Left ventricle myocardium inferior (tissue), 1 donor: ENCODE results near the gene LRRC74A. TPM values are rescaled to one million over a fixed set of nuclear protein-coding genes. Genes with fewer than 3 reads are reported as not detected.
A peak's percentile ranks its signal among the peaks of the same experiment; 100 is the strongest.

ENCODE experiments used
- DNase-seq: peaks from one replicate; pipeline ENCODE4 v3.0.0-alpha.2; 2020
- H3K27ac ChIP-seq: fragments of 200-600 bp; replicated peaks from 2 replicates; pipeline ENCODE4 v1.8.0; 2021
- H3K27me3 ChIP-seq: fragments of 200-600 bp; 2 replicates; pipeline ENCODE4 v1.8.0; 2021; ENCODE audit warnings: low read depth
- H3K36me3 ChIP-seq: fragments of 200-600 bp; 2 replicates; pipeline ENCODE4 v1.8.0; 2021
- H3K4me1 ChIP-seq: fragments of 200-600 bp; 2 replicates; pipeline ENCODE4 v1.8.0; 2021
- H3K4me3 ChIP-seq: fragments of 200-600 bp; 2 replicates; pipeline ENCODE4 v1.8.0; 2021; ENCODE audit warnings: mild to moderate bottlenecking, moderate library complexity
- H3K9me3 ChIP-seq: fragments of 200-600 bp; replicated peaks from 2 replicates; pipeline ENCODE4 v1.8.0; 2021
- intact Hi-C: fragments of 100-400 bp; cut with micrococcal nuclease; formaldehyde crosslinking; loops from one replicate; pipeline ENCODE4 v1.11.0; 2022
- long read RNA-seq: library from polyadenylated mRNA; unstranded; transcript quantifications from one replicate; pipeline ENCODE4 v2.0.0, GENCODE V29; 2021
- total RNA-seq: library from RNA; stranded (reverse); fragmentation: NEBNext Ultra II Directional; extraction: Animal tissue kit (Norgen Biotek cat#: 25700); gene quantifications from one replicate; pipeline ENCODE4 v1.2.1, GENCODE V29; 2021
- TF ChIP-seq, protein P1 (sequence below): fragments of 200-600 bp; IDR thresholded peaks from 2 replicates; pipeline ENCODE4 v1.8.0; 2021; ENCODE audit warnings: antibody characterized with exemption, mild to moderate bottlenecking, borderline replicate concordance
- donor health status: DM: no; HTN: yes; CAD: no; lungs with severe emphysema.

LRRC74A gene
- not detected for total RNA-seq
- long read RNA-seq, result 0 reads

DNA sequence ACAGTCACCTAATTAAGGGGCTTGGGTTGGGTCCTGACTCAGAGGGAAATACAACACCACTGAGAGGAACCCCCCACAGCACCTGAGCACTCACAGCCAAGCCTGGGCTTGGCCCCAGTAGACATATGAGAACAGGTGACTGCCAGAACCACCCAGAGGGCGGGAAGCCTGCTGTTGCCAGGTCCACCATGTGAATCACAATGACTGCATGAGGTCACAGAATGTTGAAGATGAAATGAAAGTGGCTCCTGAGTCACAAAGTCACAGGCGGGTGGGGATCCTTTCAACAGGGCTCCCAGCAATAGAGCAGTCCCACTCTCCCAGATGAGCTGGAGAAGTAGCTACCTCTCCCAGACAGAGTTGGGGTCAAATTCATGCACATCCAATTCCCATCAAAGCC, at the start of gene LRRC74A:
Gene LRRC74A (plus strand): TSS at position 287 of the 400 bp plus-strand sequence. CDS start 290 bp downstream, outside the sequence.
- no peak for DNase-seq

DNA sequence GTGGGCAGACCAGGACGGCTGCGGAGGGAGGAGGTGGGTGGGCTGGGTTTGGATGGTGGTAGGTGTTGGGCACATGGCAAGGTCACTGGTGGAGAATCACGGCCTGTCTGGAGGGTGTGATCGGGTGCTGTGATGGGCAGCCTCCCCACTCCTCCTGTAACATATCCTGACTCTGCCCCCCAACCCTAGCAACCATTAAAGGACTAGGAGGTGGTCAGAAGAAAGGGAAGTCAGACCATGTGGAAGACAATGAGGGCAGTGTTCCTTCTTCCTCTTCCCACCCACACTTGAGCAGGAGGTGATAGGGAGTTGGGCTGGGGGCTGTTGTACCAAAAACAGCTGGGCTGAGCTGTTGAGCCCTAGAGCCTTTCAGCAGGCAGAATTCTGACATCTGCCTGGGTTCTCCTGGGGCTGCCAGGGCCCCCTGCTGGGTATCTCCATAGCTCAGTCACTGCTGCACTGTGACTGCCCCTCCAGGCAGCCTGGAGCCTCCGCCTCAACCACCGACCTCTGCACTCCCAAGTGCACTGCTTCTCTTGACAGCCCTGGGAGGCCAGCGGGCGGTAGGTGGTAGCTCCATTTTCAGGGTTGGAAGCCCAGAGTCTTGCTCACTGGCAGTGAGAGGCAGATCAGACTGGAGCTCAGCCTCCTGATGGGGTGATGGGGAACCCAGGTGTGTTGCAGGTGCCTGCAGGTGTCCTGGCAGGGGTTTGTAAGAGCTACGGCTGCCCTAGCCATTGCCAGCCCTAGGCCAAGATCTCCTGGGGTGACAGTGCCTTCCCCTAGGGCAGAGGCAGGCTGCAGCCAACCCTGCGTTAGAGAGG, 49.6 kb upstream of the LRRC74A start:
- TF ChIP-seq, protein P1, sequence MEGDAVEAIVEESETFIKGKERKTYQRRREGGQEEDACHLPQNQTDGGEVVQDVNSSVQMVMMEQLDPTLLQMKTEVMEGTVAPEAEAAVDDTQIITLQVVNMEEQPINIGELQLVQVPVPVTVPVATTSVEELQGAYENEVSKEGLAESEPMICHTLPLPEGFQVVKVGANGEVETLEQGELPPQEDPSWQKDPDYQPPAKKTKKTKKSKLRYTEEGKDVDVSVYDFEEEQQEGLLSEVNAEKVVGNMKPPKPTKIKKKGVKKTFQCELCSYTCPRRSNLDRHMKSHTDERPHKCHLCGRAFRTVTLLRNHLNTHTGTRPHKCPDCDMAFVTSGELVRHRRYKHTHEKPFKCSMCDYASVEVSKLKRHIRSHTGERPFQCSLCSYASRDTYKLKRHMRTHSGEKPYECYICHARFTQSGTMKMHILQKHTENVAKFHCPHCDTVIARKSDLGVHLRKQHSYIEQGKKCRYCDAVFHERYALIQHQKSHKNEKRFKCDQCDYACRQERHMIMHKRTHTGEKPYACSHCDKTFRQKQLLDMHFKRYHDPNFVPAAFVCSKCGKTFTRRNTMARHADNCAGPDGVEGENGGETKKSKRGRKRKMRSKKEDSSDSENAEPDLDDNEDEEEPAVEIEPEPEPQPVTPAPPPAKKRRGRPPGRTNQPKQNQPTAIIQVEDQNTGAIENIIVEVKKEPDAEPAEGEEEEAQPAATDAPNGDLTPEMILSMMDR, result no peak
- Histone ChIP-seq H3K36me3 (peaks cover 28% of the 10 kb centered on the region), H3K27me3 (no peaks in the 10 kb centered on the region), H3K4me1 (peaks cover 76% of the 10 kb centered on the region), H3K9me3 (no peaks in the 10 kb centered on the region), H3K27ac (peak overlapping the region; percentile 55), H3K4me3 (no peak overlapping the region)
- no peak for DNase-seq
- intact Hi-C loops, result no loop called here

More for the DNA sequence above, at the start of gene LRRC74A:
- Histone ChIP-seq H3K27me3 (no peaks in the 10 kb centered on the region), H3K4me1 (peaks cover 37% of the 10 kb centered on the region), H3K9me3 (no peaks in the 10 kb centered on the region), H3K27ac (no peak within 1 kb of the TSS), H3K36me3 (no peaks in the 10 kb centered on the region), H3K4me3 (no peak within 1 kb of the TSS)
- intact Hi-C loops, result no loop called here
- TF ChIP-seq, protein P1, result no peak

DNA sequence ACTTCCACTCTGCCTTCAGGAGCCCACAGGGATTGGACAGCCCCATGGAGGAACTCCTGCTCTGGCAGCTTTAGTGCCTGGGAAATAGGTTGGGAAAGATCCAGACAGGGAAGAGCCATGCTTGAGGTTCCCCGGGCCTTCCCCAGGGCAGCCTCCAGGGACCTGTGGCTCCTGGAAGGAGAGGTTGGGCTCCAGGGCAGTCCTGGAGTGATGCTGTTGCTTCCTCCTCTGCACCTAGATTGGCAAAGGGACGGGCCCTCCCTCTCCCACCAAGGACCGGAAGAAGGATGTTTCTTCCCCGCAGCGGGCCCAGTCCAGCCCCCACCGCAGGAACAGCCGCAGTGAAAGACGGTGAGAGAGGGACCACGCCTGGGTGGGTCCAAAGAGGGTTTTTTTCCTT, 48.5 kb upstream of the LRRC74A start:
- DNase-seq, result no peak
- Histone ChIP-seq H3K36me3 (peaks cover 38% of the 10 kb centered on the region), H3K4me3 (no peak overlapping the region), H3K9me3 (no peaks in the 10 kb centered on the region), H3K4me1 (peaks cover 76% of the 10 kb centered on the region), H3K27ac (peak overlapping the region; percentile 55), H3K27me3 (no peaks in the 10 kb centered on the region)
- TF ChIP-seq, protein P1, result no peak
- intact Hi-C loops, result no loop called here

DNA sequence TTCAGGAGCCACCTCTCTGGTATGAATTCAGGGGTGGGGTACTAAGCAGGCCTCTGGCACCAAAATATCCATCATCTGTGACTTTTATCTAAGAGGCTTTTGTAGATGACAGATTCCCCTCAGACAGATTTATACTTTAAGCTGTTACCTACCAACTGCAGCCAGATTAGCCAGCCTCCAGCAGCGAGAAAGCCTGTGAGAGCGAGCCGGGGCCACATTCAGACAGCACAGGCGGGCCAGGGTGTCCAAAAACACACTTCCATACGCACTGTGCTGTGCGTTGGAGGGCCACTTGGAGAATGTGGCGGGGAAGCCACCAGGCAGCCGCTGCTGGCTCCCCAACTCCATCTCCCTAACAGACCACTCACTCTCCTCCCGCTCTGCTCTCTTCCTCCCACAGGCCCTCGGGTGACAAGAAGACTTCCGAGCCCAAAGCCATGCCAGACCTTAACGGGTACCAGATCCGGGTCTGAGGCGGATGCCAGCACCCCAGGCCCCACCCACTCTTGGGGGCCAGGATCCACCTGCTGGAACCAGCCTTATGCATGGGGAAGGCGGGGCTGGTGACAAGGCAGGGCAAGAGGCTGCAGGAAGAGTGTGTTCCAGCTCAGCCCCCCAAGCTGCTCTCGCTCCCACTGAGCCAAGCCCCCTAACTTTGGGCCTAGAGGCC, 47.5 kb upstream of the LRRC74A start:
- H3K27ac ChIP-seq, result peak overlapping the region; percentile 55
- DNase-seq, result no peak

DNA sequence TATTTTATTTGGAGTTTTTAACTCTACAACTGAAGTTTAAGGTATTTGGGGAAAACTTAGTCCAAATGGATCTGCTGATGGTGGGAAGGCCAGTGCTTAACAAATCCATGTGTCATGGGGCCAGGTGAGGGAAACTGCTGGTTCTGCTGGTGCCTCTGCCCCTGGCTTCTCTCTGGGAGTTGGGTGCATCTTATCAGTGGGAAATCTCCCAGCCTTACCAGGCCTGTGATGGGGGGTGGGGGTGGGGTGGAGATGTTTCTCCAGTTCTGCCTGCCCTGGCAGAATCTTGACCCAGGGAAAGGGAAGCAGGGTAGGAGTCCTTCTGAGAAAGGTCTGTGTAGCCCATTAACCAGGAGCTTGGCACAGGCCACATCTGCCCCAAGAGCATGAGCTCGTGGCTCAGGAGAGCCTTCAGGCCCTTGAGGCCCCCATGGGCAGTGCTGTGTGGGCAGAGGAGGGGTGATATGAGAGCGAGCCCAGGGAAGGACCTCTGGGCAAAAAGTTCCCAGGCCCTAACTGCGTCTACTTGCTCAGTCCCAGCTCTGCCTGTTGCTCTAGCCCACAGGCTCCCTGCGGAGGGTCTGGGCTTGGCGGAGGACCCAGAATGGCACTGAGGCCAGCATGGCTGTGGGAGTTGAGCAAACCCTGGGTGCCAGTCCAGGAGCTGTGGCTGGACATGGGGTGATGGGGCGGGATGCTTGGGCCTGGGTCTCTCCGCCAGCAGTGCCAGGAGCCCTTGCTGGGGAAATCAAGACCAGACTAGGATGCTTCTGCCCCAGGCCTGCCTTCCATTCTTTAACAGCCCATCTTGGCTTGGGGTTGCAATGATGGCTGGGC, 46.8 kb upstream of the LRRC74A start:
- Histone ChIP-seq H3K9me3 (no peaks in the 10 kb centered on the region), H3K4me1 (peaks cover 76% of the 10 kb centered on the region), H3K27ac (peak overlapping the region; percentile 70), H3K36me3 (peaks cover 38% of the 10 kb centered on the region), H3K4me3 (no peak overlapping the region), H3K27me3 (no peaks in the 10 kb centered on the region)
- TF ChIP-seq, protein P1, result no peak
- DNase-seq, result no peak
- intact Hi-C loops, result loop anchor here (5.0 kb wide), 1 partner anchor 67 kb away; no protein-coding TSS in a partner anchor

More for the DNA sequence above, 47.5 kb upstream of the LRRC74A start:
- TF ChIP-seq, protein P1, result no peak
- intact Hi-C loops, result no loop called here
- Histone ChIP-seq H3K9me3 (no peaks in the 10 kb centered on the region), H3K4me3 (no peak overlapping the region), H3K4me1 (peaks cover 76% of the 10 kb centered on the region), H3K36me3 (peaks cover 38% of the 10 kb centered on the region), H3K27me3 (no peaks in the 10 kb centered on the region)
